Trophoblast cell (in vitro differentiated cells and primary cell): ENCODE data around the gene PCNX4.

ENCODE experiments used
- DNase-seq, 2 donors: peaks; one replicate each; pipeline ENCODE4 v3.0.0-alpha.2; 2016
- H2AFZ ChIP-seq: 2 replicates; pipeline ENCODE4 v1.6.1; 2013; ENCODE audit warnings: low read length, moderate library complexity, mild to moderate bottlenecking; ENCODE audit not compliant: insufficient read depth, poor library complexity
- H2AK5ac ChIP-seq: 2 replicates; pipeline ENCODE4 v1.6.1; 2013; ENCODE audit warnings: mild to moderate bottlenecking, low read length
- H2BK120ac ChIP-seq: 2 replicates; pipeline ENCODE4 v1.6.1; 2013; ENCODE audit warnings: low read length, mild to moderate bottlenecking, moderate library complexity; ENCODE audit not compliant: insufficient read depth, poor library complexity
- H2BK12ac ChIP-seq: 2 replicates; pipeline ENCODE4 v1.6.1; 2013; ENCODE audit warnings: mild to moderate bottlenecking, low read length, moderate library complexity
- H2BK5ac ChIP-seq: 2 replicates; pipeline ENCODE4 v1.6.1; 2013; ENCODE audit warnings: low read length, low read depth, moderate library complexity, mild to moderate bottlenecking; ENCODE audit not compliant: poor library complexity
- H3K14ac ChIP-seq: 2 replicates; pipeline ENCODE4 v1.6.1; 2013; ENCODE audit warnings: mild to moderate bottlenecking, low read length
- H3K18ac ChIP-seq: 2 replicates; pipeline ENCODE4 v1.6.1; 2013; ENCODE audit warnings: mild to moderate bottlenecking, low read length
- H3K23ac ChIP-seq: 2 replicates; pipeline ENCODE4 v1.6.1; 2013; ENCODE audit warnings: low read length
- H3K27ac ChIP-seq: 2 replicates; pipeline ENCODE4 v1.5.1; 2013; ENCODE audit warnings: low read depth, mild to moderate bottlenecking, inconsistent platforms, low read length, moderate library complexity
- H3K27me3 ChIP-seq: 2 replicates; pipeline ENCODE4 v1.6.1; 2013; ENCODE audit warnings: inconsistent platforms, mild to moderate bottlenecking, low read length, moderate library complexity; ENCODE audit not compliant: insufficient read depth
- H3K36me3 ChIP-seq, 2 experiments: 1 replicate in 1 of 2; 2 replicates in 1 of 2; pipeline ENCODE4 v1.6.1; 2013; ENCODE audit warnings: low read length in 2 of 2, mild to moderate bottlenecking in 2 of 2, moderate library complexity in 1 of 2; ENCODE audit not compliant: insufficient read depth in 2 of 2, control insufficient read depth in 1 of 2
- H3K4ac ChIP-seq: 2 replicates; pipeline ENCODE4 v1.6.1; 2013; ENCODE audit warnings: low read depth, mild to moderate bottlenecking, low read length, moderate library complexity
- H3K4me1 ChIP-seq, 2 experiments: 1 replicate in 1 of 2; 2 replicates in 1 of 2; pipeline ENCODE4 v1.6.1; 2013; ENCODE audit warnings: low read length in 2 of 2, mild to moderate bottlenecking in 2 of 2, moderate library complexity in 1 of 2; ENCODE audit not compliant: insufficient read depth in 2 of 2, control insufficient read depth in 1 of 2
- H3K4me2 ChIP-seq: 2 replicates; pipeline ENCODE4 v1.6.1; 2013; ENCODE audit warnings: inconsistent platforms, mild to moderate bottlenecking, low read length, moderate library complexity
- H3K4me3 ChIP-seq: 2 replicates; pipeline ENCODE4 v1.5.1; 2013; ENCODE audit warnings: mild to moderate bottlenecking, low read depth, low read length, inconsistent platforms
- H3K79me1 ChIP-seq: one replicate; pipeline ENCODE4 v1.6.1; 2013; ENCODE audit warnings: low read length
- H3K79me2 ChIP-seq: 2 replicates; pipeline ENCODE4 v1.6.1; 2013; ENCODE audit warnings: low read length, mild to moderate bottlenecking; ENCODE audit not compliant: control insufficient read depth, insufficient read depth, poor library complexity
- H3K9ac ChIP-seq: 2 replicates; pipeline ENCODE4 v1.6.1; 2013; ENCODE audit warnings: mild to moderate bottlenecking, low read length
- H3K9me3 ChIP-seq: 2 replicates; pipeline ENCODE4 v1.6.1; 2013; ENCODE audit warnings: low read depth, mild to moderate bottlenecking, control low read depth, inconsistent platforms, low read length; ENCODE audit not compliant: insufficient read depth
- H4K12ac ChIP-seq: 2 replicates; pipeline ENCODE4 v1.6.1; 2013; ENCODE audit warnings: low read depth, mild to moderate bottlenecking, low read length, moderate library complexity
- H4K8ac ChIP-seq: 2 replicates; pipeline ENCODE4 v1.6.1; 2013; ENCODE audit warnings: low read depth, mild to moderate bottlenecking, low read length, moderate library complexity
- H4K91ac ChIP-seq: one replicate; pipeline ENCODE4 v1.6.1; 2013; ENCODE audit warnings: low read depth, mild to moderate bottlenecking, low read length, moderate library complexity
- WGBS: extraction: QIAGEN DNeasy Blood & Tissue Kit; methylation state at CpG from one replicate; pipeline ENCODE4 v1.1.7; 2013; ENCODE audit warnings: missing lambda C conversion rate; ENCODE audit not compliant: insufficient read length, insufficient coverage; ENCODE audit errors: extremely low coverage; 5-methylcytosine and 5-hydroxymethylcytosine counted together

The PCNX4 gene

GRCh38 chr14:60094306-60094897 lies 2.7 kb downstream of the PCNX4 start:
- H3K9me3 ChIP-seq: no peaks in the 10 kb centered on the region
- H2AFZ ChIP-seq: no peak overlapping the region
- no peak overlapping the region for H3K4me3 ChIP-seq
- H3K79me2 ChIP-seq: peaks cover 14% of the 10 kb centered on the region
- no peak overlapping the region for H4K12ac ChIP-seq
- H3K18ac ChIP-seq: no peak overlapping the region
- peaks cover 16% of the 10 kb centered on the region for H3K79me1 ChIP-seq
- no peak overlapping the region for H4K8ac ChIP-seq
- peaks cover 2 to 10% of the 10 kb centered on the region in 2 experiments for H3K4me1 ChIP-seq
- H2BK12ac ChIP-seq: peak overlapping the region; percentile 44
- peak overlapping the region; percentile 69 for H2BK120ac ChIP-seq
- peaks cover 2 to 5% of the 10 kb centered on the region in 2 experiments for H3K36me3 ChIP-seq
- peak overlapping the region; percentile 65 for H2BK5ac ChIP-seq
- peak overlapping the region; percentile 74 for H2AK5ac ChIP-seq
- no peak overlapping the region for H3K23ac ChIP-seq
- WGBS: no CpG with 5 or more reads among the region's 5 CpGs
- peak; percentile 51 to 78 for DNase-seq
- H3K27ac ChIP-seq: peak overlapping the region; percentile 25
- H3K9ac ChIP-seq: no peak overlapping the region
- H3K4ac ChIP-seq: no peak overlapping the region
- peak overlapping the region; percentile 25 for H3K14ac ChIP-seq
- H3K4me2 ChIP-seq: peak overlapping the region; percentile 58
- H3K27me3 ChIP-seq: no peaks in the 10 kb centered on the region
- peak overlapping the region; percentile 11 for H4K91ac ChIP-seq

GRCh38 chr14:60095231-60095630 lies 3.5 kb downstream of the PCNX4 start:
- no peak overlapping the region for H2AK5ac ChIP-seq
- no peak for DNase-seq
- H3K4me3 ChIP-seq: no peak overlapping the region
- H3K9me3 ChIP-seq: no peaks in the 10 kb centered on the region
- no peak overlapping the region for H3K9ac ChIP-seq
- no peak overlapping the region for H3K23ac ChIP-seq
- no peak overlapping the region for H4K8ac ChIP-seq
- peaks cover 16% of the 10 kb centered on the region for H3K79me1 ChIP-seq
- no peaks in the 10 kb centered on the region for H3K27me3 ChIP-seq
- H3K36me3 ChIP-seq: peaks cover 4 to 5% of the 10 kb centered on the region in 2 experiments
- no peak overlapping the region for H3K27ac ChIP-seq
- H2BK120ac ChIP-seq: no peak overlapping the region
- peak overlapping the region; percentile 82 for H3K4ac ChIP-seq
- no peak overlapping the region for H3K4me2 ChIP-seq
- H3K14ac ChIP-seq: no peak overlapping the region
- H4K91ac ChIP-seq: no peak overlapping the region
- H3K4me1 ChIP-seq: peaks cover 2 to 10% of the 10 kb centered on the region in 2 experiments
- H2AFZ ChIP-seq: no peak overlapping the region
- no peak overlapping the region for H2BK12ac ChIP-seq
- no peak overlapping the region for H3K18ac ChIP-seq
- H4K12ac ChIP-seq: no peak overlapping the region
- peaks cover 15% of the 10 kb centered on the region for H3K79me2 ChIP-seq
- no peak overlapping the region for H2BK5ac ChIP-seq

GRCh38 chr14:60095781-60096450 lies 4.2 kb downstream of the PCNX4 start:
- no peak for DNase-seq
- no peak overlapping the region for H2BK5ac ChIP-seq
- no peak overlapping the region for H3K14ac ChIP-seq
- no peak overlapping the region for H4K12ac ChIP-seq
- no peak overlapping the region for H4K91ac ChIP-seq
- H3K4me2 ChIP-seq: no peak overlapping the region
- no peak overlapping the region for H3K9ac ChIP-seq
- H2BK12ac ChIP-seq: no peak overlapping the region
- H2AK5ac ChIP-seq: no peak overlapping the region
- H3K4me3 ChIP-seq: no peak overlapping the region
- H3K4ac ChIP-seq: peak overlapping the region; percentile 64
- peaks cover 2 to 10% of the 10 kb centered on the region in 2 experiments for H3K4me1 ChIP-seq
- no peak overlapping the region for H2BK120ac ChIP-seq
- H3K23ac ChIP-seq: no peak overlapping the region
- H3K36me3 ChIP-seq: peaks cover 4 to 5% of the 10 kb centered on the region in 2 experiments
- no peak overlapping the region for H4K8ac ChIP-seq
- H3K27ac ChIP-seq: no peak overlapping the region
- WGBS: no CpG with 5 or more reads among the region's 3 CpGs
- H3K9me3 ChIP-seq: no peaks in the 10 kb centered on the region
- H3K79me1 ChIP-seq: peaks cover 16% of the 10 kb centered on the region
- no peak overlapping the region for H2AFZ ChIP-seq
- H3K27me3 ChIP-seq: no peaks in the 10 kb centered on the region
- H3K18ac ChIP-seq: no peak overlapping the region
- peaks cover 15% of the 10 kb centered on the region for H3K79me2 ChIP-seq

GRCh38 chr14:60097974-60098373 lies 6.3 kb downstream of the PCNX4 start:
- Histone ChIP-seq H3K4ac (no peak overlapping the region), H3K27ac (peak overlapping the region; percentile 49), H3K79me2 (peaks cover 5% of the 10 kb centered on the region), H4K91ac (no peak overlapping the region), H4K8ac (no peak overlapping the region), H2BK120ac (no peak overlapping the region), H3K27me3 (no peaks in the 10 kb centered on the region), H3K4me2 (peak overlapping the region; percentile 31), H3K9me3 (no peaks in the 10 kb centered on the region), H2AK5ac (no peak overlapping the region), H3K4me3 (no peak overlapping the region), H3K36me3 (peaks cover 4 to 5% of the 10 kb centered on the region in 2 experiments), H3K4me1 (peaks cover 2 to 10% of the 10 kb centered on the region in 2 experiments), H3K14ac (no peak overlapping the region), H3K23ac (no peak overlapping the region), H3K9ac (no peak overlapping the region), H3K18ac (no peak overlapping the region), H3K79me1 (peaks cover 2% of the 10 kb centered on the region), H4K12ac (no peak overlapping the region), H2AFZ (no peak overlapping the region), H2BK5ac (no peak overlapping the region), H2BK12ac (no peak overlapping the region)
- peak in 1 of 2 donors; percentile 53 for DNase-seq
- no CpG with 5 or more reads among the region's 6 CpGs for WGBS
